ENCODE data around the gene MRC1. TPM values are rescaled to one million over a fixed set of nuclear protein-coding genes. Genes with fewer than 3 reads are reported as not detected.

MRC1 gene
- total RNA-seq, 3 donors from 2014 or later = 13.8 to 197 (median 29.3) TPM

- H3K27ac ChIP-seq = no peak overlapping the region
- no peaks in the 10 kb centered on the region for H3K9me3 ChIP-seq
- DNase-seq (ENCODE audit: low spot score in 2 of 2) = no peak
- intact Hi-C loops (cut with DNase I; ENCODE audit: low total_unique reads) = no loop called here
- H3K4me1 ChIP-seq = no peaks in the 10 kb centered on the region
- no peaks in the 10 kb centered on the region for H3K36me3 ChIP-seq
- H3K27me3 ChIP-seq = no peaks in the 10 kb centered on the region
- TF ChIP-seq CTCF (IDR thresholded peaks at IDR 0.05) (no peak), POLR2AphosphoS5 (IDR thresholded peaks at IDR 0.05) (no peak), POLR2A (IDR thresholded peaks at IDR 0.05) (no peak)
- no peak overlapping the region for H3K4me3 ChIP-seq
These were observed 7.1 kb downstream of the MRC1 start for GRCh38 chr10:17816199-17816598.

DNA sequence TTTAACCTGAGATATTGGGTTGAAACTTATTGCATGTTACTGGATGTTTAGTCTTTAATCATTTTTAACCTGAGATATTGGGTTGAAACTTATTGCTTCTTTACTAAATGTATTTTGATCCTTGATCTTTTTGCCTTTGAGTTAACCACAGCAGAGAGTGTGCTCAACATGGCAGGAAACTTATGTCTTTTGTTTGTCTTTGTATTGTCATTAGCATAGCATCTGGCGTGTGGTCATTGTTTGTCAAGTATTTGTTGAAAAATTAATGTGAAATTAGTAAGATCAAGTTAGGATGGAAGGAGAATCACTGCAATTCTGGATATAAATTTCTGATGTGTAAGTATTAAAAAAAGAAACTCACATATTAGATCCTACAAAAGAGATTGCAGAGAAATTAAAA, 8.2 kb downstream of the MRC1 start:
- H3K9me3 ChIP-seq = no peaks in the 10 kb centered on the region
- no peaks in the 10 kb centered on the region for H3K27me3 ChIP-seq
- no peak overlapping the region for H3K4me3 ChIP-seq
- intact Hi-C loops (cut with DNase I; ENCODE audit: low total_unique reads) = no loop called here
- H3K27ac ChIP-seq = no peak overlapping the region
- no peaks in the 10 kb centered on the region for H3K4me1 ChIP-seq
- DNase-seq (ENCODE audit: low spot score in 2 of 2) = no peak
- H3K36me3 ChIP-seq = no peaks in the 10 kb centered on the region
- no peak for TF ChIP-seq POLR2AphosphoS5 (IDR thresholded peaks at IDR 0.05)
- no peak for TF ChIP-seq POLR2A (IDR thresholded peaks at IDR 0.05)
- no peak for TF ChIP-seq CTCF (IDR thresholded peaks at IDR 0.05)

DNA sequence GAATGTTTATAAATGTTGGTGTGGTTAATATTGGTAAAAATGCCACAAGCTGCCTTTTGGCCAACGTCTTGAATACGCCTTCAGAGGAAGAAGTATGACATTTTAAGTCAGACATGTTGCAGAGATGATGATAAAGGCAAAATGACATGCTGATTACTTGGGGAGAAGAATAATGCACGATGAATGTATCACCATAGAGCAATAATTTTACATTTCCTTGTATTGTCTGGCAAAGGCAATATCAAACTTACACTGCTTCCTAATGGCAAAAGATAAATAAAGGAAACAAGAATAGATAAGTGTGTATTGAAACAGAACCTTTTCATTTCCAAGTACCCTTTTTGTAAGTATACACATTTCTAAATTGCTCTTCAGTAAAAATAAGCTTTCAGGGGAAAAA, 8.6 kb downstream of the MRC1 start:
- TF ChIP-seq CTCF (IDR thresholded peaks at IDR 0.05) (no peak), POLR2A (IDR thresholded peaks at IDR 0.05) (no peak), POLR2AphosphoS5 (IDR thresholded peaks at IDR 0.05) (no peak)
- H3K36me3 ChIP-seq = no peaks in the 10 kb centered on the region
- intact Hi-C loops (cut with DNase I; ENCODE audit: low total_unique reads) = no loop called here

DNA sequence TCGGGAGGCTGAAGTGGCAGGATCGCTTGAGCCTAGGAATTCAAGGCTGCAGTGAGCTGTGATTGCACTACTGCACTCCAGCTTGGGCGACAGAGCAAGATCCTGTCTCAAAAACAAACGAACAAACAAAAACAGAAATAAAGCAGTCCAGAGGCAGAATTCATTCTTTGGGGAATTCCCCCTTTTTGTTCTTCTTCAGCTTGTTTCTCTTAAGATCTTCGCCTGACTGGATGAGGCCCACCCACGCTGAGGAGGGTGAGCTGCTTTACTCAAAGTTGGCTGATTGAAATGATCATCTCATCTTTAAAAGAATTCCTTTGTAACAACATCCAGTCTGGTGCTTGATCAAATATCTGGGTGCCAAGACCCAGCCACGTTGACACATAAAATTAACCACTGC, 10.7 kb downstream of the MRC1 start:
- Histone ChIP-seq H3K27ac (no peak overlapping the region), H3K36me3 (no peaks in the 10 kb centered on the region), H3K4me1 (no peaks in the 10 kb centered on the region), H3K4me3 (no peak overlapping the region), H3K27me3 (no peaks in the 10 kb centered on the region), H3K9me3 (no peaks in the 10 kb centered on the region)
- no peak for DNase-seq (ENCODE audit: low spot score in 2 of 2)
- intact Hi-C loops (cut with DNase I; ENCODE audit: low total_unique reads) = no loop called here
- TF ChIP-seq CTCF (IDR thresholded peaks at IDR 0.05) (no peak), POLR2A (IDR thresholded peaks at IDR 0.05) (no peak), POLR2AphosphoS5 (IDR thresholded peaks at IDR 0.05) (no peak)

More for the DNA sequence above, 8.6 kb downstream of the MRC1 start:
- no peak for DNase-seq (ENCODE audit: low spot score in 2 of 2)
- Histone ChIP-seq H3K4me1 (no peaks in the 10 kb centered on the region), H3K4me3 (no peak overlapping the region), H3K9me3 (no peaks in the 10 kb centered on the region), H3K27me3 (no peaks in the 10 kb centered on the region), H3K27ac (no peak overlapping the region)

GRCh38 chr10:17820943-17821342, 11.8 kb downstream of the MRC1 start:
- Histone ChIP-seq H3K27me3 (no peaks in the 10 kb centered on the region), H3K9me3 (no peaks in the 10 kb centered on the region), H3K36me3 (no peaks in the 10 kb centered on the region), H3K4me3 (no peak overlapping the region), H3K27ac (no peak overlapping the region), H3K4me1 (no peaks in the 10 kb centered on the region)
- intact Hi-C loops (cut with DNase I; ENCODE audit: low total_unique reads) = no loop called here
- no peak for TF ChIP-seq POLR2AphosphoS5 (IDR thresholded peaks at IDR 0.05)
- no peak for TF ChIP-seq POLR2A (IDR thresholded peaks at IDR 0.05)
- TF ChIP-seq CTCF (IDR thresholded peaks at IDR 0.05) = no peak
- no peak for DNase-seq (ENCODE audit: low spot score in 2 of 2)
